Stimulated activated CD4-positive, alpha-beta T cell treated with anti-CD3 and anti-CD28 coated beads, Interleukin-12 subunit alpha, Interleukin-12 subunit beta, amount 100 ng/mL, for 48 hours (primary cell): ENCODE results near the gene ESPL1.

Source experiments
- DNase-seq, 3 donors: peaks; one replicate each; pipeline ENCODE4 v3.0.0-alpha.2; 2020; ENCODE audit warnings: low read depth in 2 of 3, low spot score in 1 of 3

Gene ESPL1

GRCh38 chr12:53333845-53334244 is 65.7 kb downstream of the ESPL1 start:
- no peak for DNase-seq

- DNase-seq: no peak
Measured at GRCh38 chr12:53334822-53335221, 66.7 kb downstream of the ESPL1 start.

DNA sequence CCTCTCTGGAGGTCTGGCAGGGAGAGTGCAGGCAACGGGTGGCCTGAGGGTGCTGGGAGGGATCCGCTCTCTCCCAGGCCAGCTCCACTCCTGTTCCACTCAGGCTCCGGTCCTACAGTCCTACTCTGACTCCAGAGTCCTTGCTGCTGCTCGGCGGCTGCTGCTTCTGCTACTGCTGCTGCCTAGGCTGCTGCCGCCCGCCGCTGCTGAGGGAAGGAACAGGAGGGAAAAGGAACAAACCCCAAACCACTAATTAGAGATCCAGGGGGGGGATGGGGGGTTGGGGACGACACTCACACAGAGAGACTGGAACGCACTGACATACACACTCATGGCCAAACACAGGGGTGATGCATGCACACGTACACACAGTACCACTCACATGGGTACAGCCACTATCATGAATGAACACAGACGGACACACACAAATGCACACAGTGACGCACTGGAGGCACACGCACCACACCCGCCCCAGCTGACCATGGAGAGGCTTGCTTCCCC is 68.1 kb downstream of the ESPL1 start, which contains the start of gene SP7:
SP7 (minus strand) TSS at position 174 of the 501 bp plus-strand sequence. CDS start 708 bp downstream, outside the sequence.
- DNase-seq: no peak

GRCh38 chr12:53338017-53338416 is 69.9 kb downstream of the ESPL1 start:
- DNase-seq: no peak

DNA sequence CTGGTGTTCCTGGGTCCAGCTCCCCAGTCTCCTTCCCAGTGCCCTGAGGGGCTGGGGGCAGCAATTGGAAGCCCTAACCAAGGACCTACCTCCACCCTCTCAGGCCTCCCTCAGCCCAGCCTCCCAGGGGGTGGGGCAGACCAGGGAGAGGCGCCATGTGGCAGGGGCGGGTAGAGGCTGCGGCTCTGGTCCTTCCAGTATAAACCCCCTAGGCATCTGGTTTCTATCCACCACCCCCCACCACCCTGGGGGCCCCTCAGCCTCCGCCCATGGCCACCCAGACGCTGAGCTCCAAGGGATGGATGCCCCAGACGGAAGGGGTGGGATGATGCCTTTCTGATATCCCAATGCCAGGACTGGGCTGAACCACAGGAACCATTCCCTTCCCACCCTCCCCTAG is 70.8 kb downstream of the ESPL1 start:
- DNase-seq: no peak

GRCh38 chr12:53340398-53340797 is 72.3 kb downstream of the ESPL1 start:
- no peak for DNase-seq
